Measurements from ENCODE around the gene VWA3A.

DNA sequence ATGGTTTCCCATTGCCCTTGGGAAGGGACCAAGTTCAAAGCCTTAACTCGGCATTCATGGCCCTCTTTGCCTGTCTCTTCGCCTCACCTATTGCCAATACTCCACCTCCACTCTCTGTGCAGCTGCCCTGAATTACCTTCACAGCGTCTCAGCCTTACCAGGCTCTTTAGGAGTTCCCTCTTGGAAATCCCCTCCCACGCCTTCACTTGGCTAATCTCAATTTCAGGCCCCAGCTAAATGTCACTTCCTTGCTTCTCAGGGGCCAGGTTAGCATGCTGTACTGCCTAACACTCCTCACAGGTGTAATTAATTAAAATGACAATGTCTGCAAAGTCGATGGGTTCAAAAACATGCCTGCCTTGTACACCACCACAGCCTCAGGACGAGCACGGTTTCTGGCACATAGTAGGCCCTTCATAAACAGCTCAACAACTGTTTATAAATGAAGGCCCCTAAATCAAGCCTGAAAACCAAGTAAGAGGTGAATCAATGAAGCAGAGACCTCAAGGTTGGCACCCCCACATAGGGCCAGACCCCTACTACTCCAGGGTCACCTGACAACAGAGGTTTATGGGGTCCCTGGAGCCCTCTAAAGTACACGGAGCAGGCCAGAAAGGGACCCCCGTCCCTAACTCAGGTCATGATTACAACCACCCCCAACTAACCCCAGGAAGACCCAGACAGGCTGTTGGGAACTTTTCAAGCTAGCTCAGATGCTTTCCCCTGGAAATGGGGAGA is 102.5 kb downstream of the VWA3A start:
- TF ChIP-seq CTCF (IDR thresholded peaks at IDR 0.05): no peak
- TF ChIP-seq POLR2A (IDR thresholded peaks at IDR 0.05): no peak

Data from uterus (tissue), 2 donors.